Neural cell (in vitro differentiated cells): ENCODE data around the gene IGFBPL1.

Experiments used
- CTCF ChIP-seq: fragments of 450-650 bp; IDR thresholded peaks from 2 replicates; pipeline ENCODE4 v1.5.1; 2014; ENCODE audit warnings: antibody characterized with exemption, mild to moderate bottlenecking, moderate library complexity; ENCODE audit not compliant: poor library complexity, severe bottlenecking
- EP300 ChIP-seq: fragments of 450-650 bp; conservative IDR thresholded peaks from 2 replicates; pipeline ENCODE4 v1.6.1; 2014; ENCODE audit warnings: antibody characterized with exemption, mild to moderate bottlenecking, moderate library complexity; ENCODE audit not compliant: poor library complexity, severe bottlenecking
- EZH2 ChIP-seq: fragments of 200-600, 300-800 bp; shearing (Covaris generic), sonication (generic); IDR thresholded peaks from 2 replicates; pipeline ENCODE4 v1.6.1; 2014; ENCODE audit warnings: antibody characterized with exemption, low read length, borderline replicate concordance, mild to moderate bottlenecking; ENCODE audit not compliant: insufficient read depth, poor library complexity, severe bottlenecking
- POLR2AphosphoS5 ChIP-seq: IDR thresholded peaks from 2 replicates; pipeline ENCODE4 v1.6.1; 2012
- SMC3 ChIP-seq: fragments of 450-650 bp; conservative IDR thresholded peaks from 2 replicates; pipeline ENCODE4 v1.6.1; 2014; ENCODE audit warnings: antibody characterized with exemption, mild to moderate bottlenecking, moderate library complexity; ENCODE audit not compliant: poor library complexity
- TAF1 ChIP-seq: IDR thresholded peaks from 2 replicates; pipeline ENCODE4 v1.6.1; 2012; ENCODE audit warnings: low read depth

GRCh38 chr9:38404314-38404713 lies 19.9 kb downstream of the IGFBPL1 start:
- TF ChIP-seq CTCF (no peak), EP300 (no peak), SMC3 (no peak), TAF1 (no peak), EZH2 (no peak), POLR2AphosphoS5 (no peak)
